Adrenal gland (tissue), 12 donors: ENCODE results near the gene MMP24. TPM values are rescaled to one million over a fixed set of nuclear protein-coding genes. Genes with fewer than 3 reads are reported as not detected.

Experiments
- DNase-seq, 7 donors: peaks; one replicate each; pipeline ENCODE4 v3.0.0-alpha.2; 2019 to 2020
- H3K27ac ChIP-seq, 5 donors: fragments of 200-600 bp; sonication (generic) in 4 of 5; 1 replicate in 3 of 5; 2 replicates in 2 of 5; pipeline versions ENCODE4 v1.5.1 to v1.8.0; 2016 to 2020; ENCODE audit warnings: mild to moderate bottlenecking in 1 of 5
- H3K27me3 ChIP-seq: fragments of 200-600 bp; 2 replicates; pipeline ENCODE4 v1.8.0; 2021
- H3K36me3 ChIP-seq, 2 donors: fragments of 200-600 bp; replicated peaks in 1 of 2; 1 replicate in 1 of 2; 2 replicates in 1 of 2; pipeline versions ENCODE4 v1.5.1 to v1.8.0; 2018 to 2022
- H3K4me1 ChIP-seq, 2 donors: fragments of 200-600 bp; replicated peaks in 1 of 2; 1 replicate in 1 of 2; 2 replicates in 1 of 2; pipeline versions ENCODE4 v1.5.1 to v1.8.0; 2018 to 2021
- H3K4me3 ChIP-seq, 4 donors: fragments of 200-600 bp; sonication (generic) in 3 of 4; one replicate each; pipeline ENCODE4 v1.5.1; 2016 to 2018
- H3K9me3 ChIP-seq, 3 donors: fragments of 200-600 bp; sonication (generic) in 1 of 3; replicated peaks in 1 of 3; 1 replicate in 2 of 3; 2 replicates in 1 of 3; pipeline versions ENCODE4 v1.5.1 to v1.8.0; 2016 to 2021
- CTCF ChIP-seq, 6 experiments: fragments of 450-650 bp in 4 of 6; fragments of 200-600 bp in 2 of 6; sonication (generic) in 1 of 6; IDR thresholded peaks; 1 replicate in 5 of 6; 2 replicates in 1 of 6; pipeline versions ENCODE4 v1.5.1 to v1.8.0; 2016 to 2021; ENCODE audit warnings: antibody characterized with exemption in 6 of 6, mild to moderate bottlenecking in 2 of 6, moderate library complexity in 1 of 6
- POLR2A ChIP-seq, 2 donors: fragments of 450-650 bp; IDR thresholded peaks; one replicate each; pipeline ENCODE4 v1.6.1; 2017; ENCODE audit warnings: antibody characterized with exemption in 2 of 2, mild to moderate bottlenecking in 2 of 2, moderate library complexity in 1 of 2
- WGBS, 4 donors: extraction: QIAGEN DNeasy Blood & Tissue Kit in 2 of 4; methylation state at CpG; one replicate each; pipeline versions ENCODE4 v1.1.5 to v1.1.7; 2013 to 2017; 5-methylcytosine and 5-hydroxymethylcytosine counted together
- intact Hi-C, 2 donors: fragments of 100-400 bp; cut with DNase I; formaldehyde crosslinking; loops; one replicate each; pipeline versions ENCODE4 v1.14.1 to v1.15.0; 2022 to 2023
- polyA plus RNA-seq, 3 donors: library from polyadenylated mRNA; stranded (reverse); fragments of 200-250 nt in 2 of 3; fragments of 350-450 nt in 1 of 3; fragmentation: Illumina TruSeq in 1 of 3; extraction: RNeasy Lipid Tissue Mini Kit (QIAGEN cat#74804) in 1 of 3; gene quantifications; one replicate each; pipeline ENCODE4 v1.2.3, GENCODE V29; 2013 to 2014
- total RNA-seq, 9 donors: library from RNA; depleted of rRNA in 4 of 9; stranded (reverse); fragments of >200 nt in 4 of 9; fragments of 120-200 nt in 1 of 9; fragmentation: NEBNext Ultra II Directional in 1 of 9; extraction: Animal tissue kit (Norgen Biotek cat#: 25700) in 1 of 9; gene quantifications; one replicate each; pipeline versions ENCODE4 v1.1.0 to v1.2.4, GENCODE V29; 2013 to 2023
- donor health status: healthy with polysubstance abuse.
- donor health status: Bipolar disorder and iron deficiency.
- donor health status: DM: yes; HTN: yes; CAD: no.
- donor health status: DM: no; HTN: no; CAD: no.
- donor health status: DM: no; HTN: no; CAD: no.
- donor health status: DM: yes; HTN: yes; CAD: no.

Gene MMP24
- total and polyA plus RNA-seq, 12 donors = 0.09 to 2.3 (median 1.3) TPM

- intact Hi-C loops = loop anchor here (5.0 kb wide), 2 partner anchors 132 to 137 kb away; partner anchors contain the start of gene GDF5 (in 1 of the 2)
- TF ChIP-seq CTCF (IDR thresholded peaks at IDR 0.05) = no peak
- no peak for TF ChIP-seq POLR2A (IDR thresholded peaks at IDR 0.05)
- no peak for DNase-seq
- H3K4me1 ChIP-seq = peaks cover 10 to 20% of the 10 kb centered on the region in 2 donors
- H3K27me3 ChIP-seq = no peaks in the 10 kb centered on the region
- peak overlapping the region in 2 of 5 donors; percentile 59 to 64 for H3K27ac ChIP-seq
- H3K36me3 ChIP-seq = no peaks in the 10 kb centered on the region
- 82 to 90% (median 88%) methylated on average over 6 of the region's 6 CpGs for WGBS, 4 donors
- H3K4me3 ChIP-seq = no peak overlapping the region
- H3K9me3 ChIP-seq = no peaks in the 10 kb centered on the region
Measured at GRCh38 chr20:35304956-35305355, 78.5 kb downstream of the MMP24 start.

GRCh38 chr20:35305682-35306556, 79.4 kb downstream of the MMP24 start:
- no peaks in the 10 kb centered on the region for H3K27me3 ChIP-seq
- 66 to 84% (median 73%) methylated on average over 10 to 12 of the region's 12 CpGs for WGBS, 4 donors
- intact Hi-C loops = no loop called here
- H3K4me1 ChIP-seq = peaks cover 10 to 20% of the 10 kb centered on the region in 2 donors
- no peaks in the 10 kb centered on the region for H3K36me3 ChIP-seq
- peak overlapping the region in 4 of 5 donors; percentile 9 to 78 (median 61) for H3K27ac ChIP-seq
- TF ChIP-seq POLR2A (IDR thresholded peaks at IDR 0.05) (peak in 1 of 2 donors; percentile 33), CTCF (IDR thresholded peaks at IDR 0.05) (no peak)
- no peak overlapping the region for H3K4me3 ChIP-seq
- no peaks in the 10 kb centered on the region for H3K9me3 ChIP-seq
- peak; percentile 80 to 96 (median 94) for DNase-seq

DNA sequence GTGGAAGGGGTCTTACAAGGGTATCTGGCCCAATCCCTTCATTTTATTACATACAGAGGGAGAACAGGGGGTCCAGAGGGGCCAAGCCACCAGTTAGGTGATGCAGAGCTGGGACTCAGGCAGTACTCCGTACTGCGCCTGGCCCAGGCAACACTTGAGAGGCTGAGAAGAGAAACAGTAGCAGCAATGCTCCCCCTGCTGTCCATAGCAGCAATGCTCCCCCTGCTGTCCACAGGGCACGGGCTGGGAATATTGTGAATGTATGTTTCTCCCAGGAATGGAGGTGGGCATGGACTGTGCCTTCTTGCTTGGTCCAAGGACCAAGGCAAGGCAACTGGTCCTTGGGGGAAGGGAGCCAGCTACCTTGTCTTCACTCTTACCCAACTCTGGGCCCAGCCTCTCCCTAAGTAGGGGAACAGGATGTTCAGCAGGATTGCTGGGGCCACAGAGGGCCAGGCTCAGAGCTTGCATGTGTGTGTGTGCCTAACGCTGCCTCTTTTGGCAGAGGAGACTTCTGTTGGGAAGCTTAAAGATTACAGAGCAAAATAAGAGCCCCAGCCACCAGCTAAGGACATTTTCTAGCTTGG, 80.5 kb downstream of the MMP24 start:
- no peaks in the 10 kb centered on the region for H3K9me3 ChIP-seq
- TF ChIP-seq POLR2A (IDR thresholded peaks at IDR 0.05) (no peak), CTCF (IDR thresholded peaks at IDR 0.05) (peak; percentile 24 to 61 (median 50))

More for the DNA sequence above, 80.5 kb downstream of the MMP24 start:
- peak in 4 of 7 donors; percentile 47 to 75 (median 54) for DNase-seq
- WGBS, 4 donors = 50 to 69% (median 61%) methylated on average over 4 of the region's 4 CpGs
- intact Hi-C loops = no loop called here
- Histone ChIP-seq H3K4me1 (peaks cover 10 to 20% of the 10 kb centered on the region in 2 donors), H3K4me3 (no peak overlapping the region), H3K27me3 (no peaks in the 10 kb centered on the region), H3K27ac (peak overlapping the region in 3 of 5 donors; percentile 13 to 78 (median 59)), H3K36me3 (no peaks in the 10 kb centered on the region)
